Hepatocyte (in vitro differentiated cells): ENCODE results near the gene SPDYE1.
"Not testable (repeated sequence)": the region's sequence is repeated elsewhere in the genome, so short reads cannot be mapped to it uniquely, and the experiment has no call there.

ENCODE experiments used
- CTCF ChIP-seq: fragments of 200-600 bp; sonication (generic); IDR thresholded peaks from 2 replicates; pipeline ENCODE4 v1.5.1; 2016; ENCODE audit warnings: antibody characterized with exemption, mild to moderate bottlenecking; ENCODE audit not compliant: poor library complexity
- EZH2 ChIP-seq: fragments of 200-600 bp; sonication (generic); IDR thresholded peaks from 2 replicates; pipeline ENCODE4 v1.6.1; 2016; ENCODE audit warnings: antibody characterized with exemption, mild to moderate bottlenecking, borderline replicate concordance
- EZH2phosphoT487 ChIP-seq: fragments of 200-600 bp; sonication (generic); IDR thresholded peaks from one replicate; pipeline ENCODE4 v1.6.1; 2018; ENCODE audit warnings: antibody characterized with exemption, mild to moderate bottlenecking, low read depth, moderate library complexity; ENCODE audit not compliant: unreplicated experiment, severe bottlenecking

GRCh38 chr7:43990829-43991228 lies 6.9 kb upstream of the SPDYE1 start:
- not testable (repeated sequence) for TF ChIP-seq CTCF, EZH2phosphoT487, EZH2
